COLO668 (cell line): ENCODE measurements around the gene SLC37A4.
A peak's percentile ranks its signal among the peaks of the same experiment; 100 is the strongest.
"Not testable (repeated sequence)": the region's sequence is repeated elsewhere in the genome, so short reads cannot be mapped to it uniquely, and the experiment has no call there.

ENCODE experiments used
- DNase-seq: peaks from one replicate; lab custom pipeline; 2025; ENCODE audit not compliant: unreplicated experiment; lab: John Stamatoyannopoulos, UW

Gene SLC37A4

GRCh38 chr11:119042927-119043326, 12.2 kb upstream of the SLC37A4 start:
- no peak for DNase-seq

GRCh38 chr11:119041821-119042514, 11.3 kb upstream of the SLC37A4 start:
- DNase-seq: no peak

DNA sequence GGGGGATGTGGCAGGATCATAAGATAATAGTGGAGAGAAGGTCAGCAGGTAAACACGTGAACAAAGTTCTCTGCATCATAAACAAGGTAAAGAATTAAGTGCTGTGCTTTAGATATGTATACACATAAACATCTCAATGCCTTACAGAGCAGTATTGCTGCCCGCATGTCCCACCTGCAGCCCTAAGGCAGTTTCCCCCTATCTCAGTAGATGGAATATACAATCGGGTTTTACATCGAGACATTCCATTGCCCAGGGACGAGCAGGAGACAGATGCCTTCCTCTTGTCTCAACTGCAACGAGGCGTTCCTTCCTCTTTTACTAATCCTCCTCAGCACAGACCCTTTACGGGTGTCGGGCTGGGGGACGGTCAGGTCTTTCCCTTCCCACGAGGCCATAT, 8.8 kb upstream of the SLC37A4 start:
- not testable (repeated sequence) for DNase-seq

GRCh38 chr11:119038884-119039283, 8.2 kb upstream of the SLC37A4 start:
- no peak for DNase-seq

DNA sequence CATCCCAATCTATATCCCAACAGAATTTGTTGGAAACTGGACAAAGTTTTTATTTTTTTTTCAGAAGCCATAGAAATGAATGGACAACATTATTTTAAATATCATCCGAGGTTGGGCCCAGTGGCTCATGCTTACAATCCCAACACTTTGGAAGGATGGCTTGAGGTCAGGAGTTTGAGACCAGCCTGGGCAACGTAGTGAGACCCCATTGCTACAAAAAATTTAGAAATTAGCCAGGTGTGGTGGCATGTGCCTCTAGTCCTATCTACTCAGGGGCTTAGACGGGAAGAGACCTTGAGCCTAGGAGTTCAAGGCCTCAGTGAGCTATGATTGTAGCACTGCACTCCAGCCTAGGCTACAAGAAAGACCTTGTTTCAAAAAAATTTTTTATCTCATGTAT, 4.1 kb upstream of the SLC37A4 start:
- no peak for DNase-seq

DNA sequence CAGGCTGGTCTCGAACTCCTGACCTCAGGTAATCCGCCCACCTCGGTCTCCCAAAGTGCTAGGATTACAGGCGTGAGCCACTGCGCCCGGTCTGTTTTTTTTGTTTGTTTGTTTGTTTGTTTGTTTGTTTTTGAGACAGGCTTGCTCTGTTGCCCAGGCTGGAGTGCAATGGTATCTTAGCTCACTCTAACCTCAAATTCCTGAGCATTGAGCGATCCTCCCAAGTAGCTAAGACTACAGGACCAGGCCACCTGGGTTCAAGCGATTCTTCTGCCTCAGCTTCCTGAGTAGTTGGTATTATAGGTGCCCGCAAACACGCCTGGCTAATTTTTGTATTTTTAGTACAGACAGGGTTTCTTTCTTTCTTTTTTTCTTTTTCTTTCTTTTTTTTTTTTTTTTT, 2.7 kb upstream of the SLC37A4 start:
- not testable (repeated sequence) for DNase-seq

DNA sequence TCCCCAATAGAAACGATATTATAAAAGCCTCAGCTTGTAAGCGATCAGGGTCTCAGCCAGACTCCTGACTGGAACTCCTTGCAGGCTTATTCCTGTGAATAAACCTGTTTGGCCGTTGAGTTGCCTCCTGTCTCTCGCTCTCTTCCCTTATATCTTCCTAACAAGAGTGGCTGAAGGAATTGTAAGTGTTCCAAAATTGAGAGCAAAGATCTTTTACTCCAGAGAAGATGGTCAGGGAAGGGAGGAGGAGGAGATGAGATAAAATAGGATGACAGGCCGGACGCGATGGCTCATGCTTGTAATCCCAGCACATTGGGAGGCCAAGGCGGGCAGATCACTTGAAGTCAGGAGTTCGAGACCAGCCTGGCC, 1.2 kb upstream of the SLC37A4 start:
- no peak for DNase-seq

GRCh38 chr11:119030029-119030328, 698 bp downstream of the SLC37A4 start:
- DNase-seq: no peak

DNA sequence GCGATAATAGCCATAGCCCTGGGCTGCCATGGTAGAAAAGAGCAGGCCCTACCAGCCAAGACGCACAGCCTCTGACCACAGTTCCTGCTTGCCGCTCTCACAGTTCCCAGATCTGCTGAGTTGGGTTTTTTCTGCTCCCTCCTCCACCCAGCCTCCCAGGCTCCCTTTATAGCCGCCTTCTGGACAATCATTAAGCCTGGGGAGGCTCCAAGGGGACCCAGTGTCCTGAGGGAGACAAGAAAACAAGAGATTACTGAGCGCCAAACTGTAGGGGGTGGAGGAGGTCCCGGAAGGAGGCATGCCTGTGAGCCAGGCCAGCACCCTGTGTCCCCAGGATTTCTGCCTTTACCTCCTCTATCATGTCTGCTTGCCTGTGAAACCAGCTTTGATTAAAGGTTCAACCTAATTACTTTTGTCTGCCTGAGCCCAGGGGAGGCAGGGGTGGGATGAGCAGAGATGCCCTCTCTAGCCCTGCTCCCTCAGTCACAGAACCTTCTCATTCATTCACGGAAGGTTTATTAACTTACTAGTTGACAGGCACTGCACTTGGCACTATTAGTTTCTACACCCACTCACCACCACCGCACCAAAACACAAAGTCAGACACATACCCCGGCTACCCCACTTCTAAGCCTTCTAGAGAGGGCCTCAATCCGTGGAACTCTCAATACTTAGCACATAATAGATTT, 1.2 kb downstream of the SLC37A4 start:
- DNase-seq: peak; percentile 17

- no peak for DNase-seq
These were observed 1.7 kb downstream of the SLC37A4 start for GRCh38 chr11:119029069-119029339.

GRCh38 chr11:119028346-119029068, 2.2 kb downstream of the SLC37A4 start:
- no peak for DNase-seq

DNA sequence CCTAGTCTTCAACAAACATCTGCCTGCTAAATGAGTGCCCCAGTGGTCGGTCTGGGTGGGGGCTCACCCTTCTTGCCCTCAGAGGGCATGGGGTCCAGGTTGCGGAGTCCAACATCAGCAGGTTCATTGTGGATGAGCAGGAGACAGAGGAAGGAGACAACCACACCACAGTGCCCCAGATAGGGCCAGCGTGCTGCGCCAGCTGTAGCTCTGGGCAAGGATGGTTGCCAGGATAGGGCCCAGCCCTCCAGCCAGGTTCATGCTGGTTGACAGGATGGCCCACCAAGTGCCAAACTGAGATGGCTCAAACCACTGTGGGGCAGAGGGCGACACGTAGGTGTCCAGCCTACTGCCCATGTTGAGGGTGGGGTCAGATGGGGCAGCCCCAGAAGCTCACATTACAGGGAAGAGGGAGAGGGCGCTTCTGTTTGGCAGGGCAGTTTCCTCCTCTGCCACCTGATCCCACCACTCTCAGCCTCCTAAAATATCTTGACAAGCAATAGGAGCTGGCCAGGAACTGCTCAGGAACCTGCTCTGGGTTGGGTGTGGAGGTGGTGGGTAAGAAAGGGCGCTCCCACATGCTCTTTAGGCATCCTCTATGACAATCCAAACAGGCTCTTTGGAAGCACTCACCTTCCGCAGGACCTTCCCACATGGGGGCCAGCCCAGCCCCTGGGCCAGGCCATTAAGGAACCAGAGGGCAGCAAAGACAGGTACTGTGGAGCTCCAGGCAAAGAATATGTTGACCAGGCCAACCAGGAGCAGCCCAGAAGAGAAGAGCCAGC, 2.9 kb downstream of the SLC37A4 start:
- DNase-seq: no peak

DNA sequence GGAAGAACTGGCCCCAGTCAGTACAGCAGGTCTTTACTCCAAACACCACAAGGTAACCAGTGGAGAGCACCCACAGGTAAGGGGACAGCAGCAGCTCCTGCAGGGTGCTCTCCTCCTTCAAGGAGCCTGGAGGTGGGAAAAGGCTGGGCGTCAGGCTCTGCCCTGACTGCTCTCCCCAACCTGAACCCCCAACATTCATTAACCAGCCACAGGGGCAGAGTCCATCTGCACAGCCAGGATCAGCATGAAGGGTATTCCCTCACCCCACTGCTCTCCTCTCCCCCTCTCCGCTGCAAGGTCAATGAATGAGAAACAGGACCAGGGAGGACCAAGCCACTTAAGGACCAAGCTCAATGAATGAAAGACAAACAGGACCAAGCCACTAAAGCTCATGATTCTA, 3.7 kb downstream of the SLC37A4 start:
- no peak for DNase-seq

- no peak for DNase-seq
These were observed 4.5 kb downstream of the SLC37A4 start for GRCh38 chr11:119025978-119026766.

GRCh38 chr11:119025541-119025940, 5.1 kb downstream of the SLC37A4 start:
- no peak for DNase-seq

DNA sequence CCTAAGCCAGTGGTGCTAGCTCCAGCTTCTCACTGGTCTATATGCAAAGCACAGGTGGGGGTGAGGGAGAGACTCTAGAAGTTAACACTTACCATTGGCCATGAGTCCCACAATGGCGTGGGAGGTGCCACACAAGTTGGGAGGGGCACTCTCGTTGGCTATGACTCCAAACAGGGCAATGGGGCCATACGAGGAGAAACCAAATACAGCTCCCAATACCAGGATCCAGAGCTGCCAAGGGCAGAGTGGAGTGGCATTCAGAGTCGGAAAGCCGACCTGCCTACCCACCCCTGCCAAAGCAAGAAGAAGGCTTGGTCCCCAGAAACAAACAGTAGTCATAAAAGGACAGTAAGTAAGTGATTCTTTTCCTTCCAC, 5.6 kb downstream of the SLC37A4 start:
- DNase-seq: no peak

DNA sequence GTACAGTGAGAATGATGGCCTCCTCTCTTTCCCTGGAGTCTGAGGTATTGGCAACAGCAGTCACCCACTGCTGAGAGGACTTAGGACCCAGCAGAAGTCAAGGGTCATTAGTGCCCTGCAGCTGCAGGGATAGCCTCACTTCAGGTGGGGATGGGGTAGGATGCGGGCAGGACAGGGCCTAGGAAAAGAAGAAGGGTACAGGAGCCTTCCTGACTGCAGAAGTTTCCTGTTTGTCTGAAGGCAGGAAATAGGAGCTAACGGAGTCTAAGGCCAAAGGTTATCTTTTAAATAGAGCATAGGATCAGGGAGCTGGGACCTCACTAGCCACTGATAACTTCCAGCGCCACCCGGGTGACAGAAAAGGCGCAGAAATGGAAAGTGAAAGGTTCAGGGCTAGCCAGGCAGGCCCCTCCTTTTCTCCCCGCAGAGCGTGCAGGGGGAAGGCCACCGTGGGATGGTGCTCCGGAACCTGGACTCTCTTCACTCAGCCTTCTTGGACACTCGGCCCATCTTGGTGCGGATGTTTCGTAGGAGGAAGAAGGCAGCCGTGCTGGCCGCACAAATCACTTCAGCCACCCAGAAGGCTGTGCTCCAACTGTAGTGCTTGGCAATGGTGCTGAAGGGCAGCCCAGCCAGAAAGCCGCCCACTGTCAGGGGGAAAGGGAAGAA, 6.1 kb downstream of the SLC37A4 start:
- DNase-seq: no peak

- DNase-seq: no peak
These were observed 6.9 kb downstream of the SLC37A4 start for GRCh38 chr11:119023741-119024140.

- no peak for DNase-seq
These were observed 9.0 kb downstream of the SLC37A4 start for GRCh38 chr11:119021631-119022030.

GRCh38 chr11:119019996-119020395, 10.7 kb downstream of the SLC37A4 start:
- no peak for DNase-seq
